Measurements from ENCODE around the gene ZBTB17.
A peak's percentile ranks its signal among the peaks of the same experiment; 100 is the strongest.
"Not testable (repeated sequence)": the region's sequence is repeated elsewhere in the genome, so short reads cannot be mapped to it uniquely, and the experiment has no call there.

Gene ZBTB17

GRCh38 chr1:15988856-15989736, 13.2 kb upstream of the ZBTB17 start:
- no peak for DNase-seq (ENCODE audit: low read depth)

GRCh38 chr1:15985611-15986297, 9.9 kb upstream of the ZBTB17 start:
- DNase-seq (ENCODE audit: low read depth), result no peak

GRCh38 chr1:15983275-15983674, 7.4 kb upstream of the ZBTB17 start:
- no peak for DNase-seq (ENCODE audit: low read depth)

- DNase-seq (ENCODE audit: low read depth), result no peak
Observed at GRCh38 chr1:15981679-15982078, 5.8 kb upstream of the ZBTB17 start.

GRCh38 chr1:15977947-15978346, 2.0 kb upstream of the ZBTB17 start:
- not testable (repeated sequence) for DNase-seq (ENCODE audit: low read depth)

GRCh38 chr1:15975358-15975804, 520 bp downstream of the ZBTB17 start:
- no peak for DNase-seq (ENCODE audit: low read depth)

GRCh38 chr1:15974855-15975254, 1.0 kb downstream of the ZBTB17 start:
- no peak for DNase-seq (ENCODE audit: low read depth)

- no peak for DNase-seq (ENCODE audit: low read depth)
Observed at GRCh38 chr1:15973772-15974171, 2.1 kb downstream of the ZBTB17 start.

GRCh38 chr1:15972409-15972808, 3.5 kb downstream of the ZBTB17 start:
- no peak for DNase-seq (ENCODE audit: low read depth)

GRCh38 chr1:15970911-15971310, 5.0 kb downstream of the ZBTB17 start:
- DNase-seq (ENCODE audit: low read depth), result no peak

GRCh38 chr1:15969321-15969880, 6.5 kb downstream of the ZBTB17 start:
- no peak for DNase-seq (ENCODE audit: low read depth)

GRCh38 chr1:15968172-15968571, 7.7 kb downstream of the ZBTB17 start:
- DNase-seq (ENCODE audit: low read depth), result no peak

- no peak for DNase-seq (ENCODE audit: low read depth)
Observed at GRCh38 chr1:15966956-15967344, 9.0 kb downstream of the ZBTB17 start.

GRCh38 chr1:15966081-15966955, 9.6 kb downstream of the ZBTB17 start:
- no peak for DNase-seq (ENCODE audit: low read depth)

- peak; percentile 37 for DNase-seq (ENCODE audit: low read depth)
Observed at GRCh38 chr1:15965228-15965767, 10.6 kb downstream of the ZBTB17 start.

GRCh38 chr1:15963968-15964648, 11.8 kb downstream of the ZBTB17 start:
- no peak for DNase-seq (ENCODE audit: low read depth)

GRCh38 chr1:15963363-15963967, 12.4 kb downstream of the ZBTB17 start:
- no peak for DNase-seq (ENCODE audit: low read depth)

- no peak for DNase-seq (ENCODE audit: low read depth)
Observed at GRCh38 chr1:15962671-15963362, 13.1 kb downstream of the ZBTB17 start.

- DNase-seq (ENCODE audit: low read depth), result no peak
Observed at GRCh38 chr1:15962176-15962575, 13.7 kb downstream of the ZBTB17 start.

- DNase-seq (ENCODE audit: low read depth), result no peak
Observed at GRCh38 chr1:15961492-15961891, 14.4 kb downstream of the ZBTB17 start.
